Panc1 (cell line): Measurements from ENCODE around the gene KIF1A. TPM values are rescaled to one million over a fixed set of nuclear protein-coding genes. Genes with fewer than 3 reads are reported as not detected.
A peak's percentile ranks its signal among the peaks of the same experiment; 100 is the strongest.

Experiments used
- ATAC-seq: fragments of 200-7000 bp; cut with Tn5 transposase; 2 replicates; pipeline ENCODE4 v1.9.1; 2020; ENCODE audit warnings: mild to moderate bottlenecking, moderate library complexity
- BruUV-seq: library from RNA; stranded (reverse); fragments of 400-500 nt; replicated peaks from 2 replicates; lab custom pipeline; 2021; lab: Mats Ljungman, UMichigan
- CTCF ChIA-PET: fragments of 300-600 bp; sonication (Branson Sonifier 250); formaldehyde crosslinking; loops from one replicate; lab custom pipeline; 2022; ENCODE audit warnings: antibody characterized with exemption; lab: Charles Lee
- POLR2A ChIA-PET: fragments of 300-600 bp; sonication (Branson Sonifier 250); formaldehyde crosslinking; loops from one replicate; lab custom pipeline; 2022; ENCODE audit warnings: antibody characterized with exemption; lab: Charles Lee
- DNase-seq: peaks from one replicate; pipeline ENCODE4 v3.0.0-alpha.2; 2010; ENCODE audit warnings: low read depth, low spot score
- H3K27ac ChIP-seq: 2 replicates; pipeline ENCODE4 v1.5.1; 2011; ENCODE audit warnings: mild to moderate bottlenecking, low read length, inconsistent platforms
- H3K27me3 ChIP-seq: fragments of 200-500 bp; sonication (Bioruptor generic); 2 replicates; pipeline ENCODE4 v1.6.0; 2014; ENCODE audit warnings: low read length, inconsistent platforms; ENCODE audit not compliant: control insufficient read depth, insufficient read depth
- H3K36me3 ChIP-seq: fragments of 200-500 bp; sonication (Bioruptor generic); 2 replicates; pipeline ENCODE4 v1.5.1; 2014; ENCODE audit warnings: inconsistent platforms, mild to moderate bottlenecking, low read length, moderate library complexity; ENCODE audit not compliant: control insufficient read depth, insufficient read depth
- H3K4me1 ChIP-seq: 2 replicates; pipeline ENCODE4 v1.5.1; 2011; ENCODE audit warnings: inconsistent platforms, mild to moderate bottlenecking, low read length, moderate library complexity; ENCODE audit not compliant: control insufficient read depth, insufficient read depth
- H3K4me3 ChIP-seq, 2 experiments: 2 replicates each; pipeline ENCODE4 v1.5.1; 2011 to 2012; ENCODE audit warnings: low read depth in 2 of 2, low read length in 2 of 2, mild to moderate bottlenecking in 2 of 2, inconsistent platforms in 1 of 2, moderate library complexity in 1 of 2
- H3K9me3 ChIP-seq: fragments of 200-500 bp; sonication (Bioruptor generic); 2 replicates; pipeline ENCODE4 v1.5.1; 2014; ENCODE audit warnings: low read depth, mild to moderate bottlenecking, inconsistent platforms, low read length, moderate library complexity; ENCODE audit not compliant: control insufficient read depth, insufficient read depth
- POLR2AphosphoS5 ChIP-seq: IDR thresholded peaks from 2 replicates; pipeline ENCODE4 v1.6.1; 2012; ENCODE audit warnings: mild to moderate bottlenecking, low read depth, low read length, moderate library complexity
- REST ChIP-seq, 2 experiments: IDR thresholded peaks; 2 replicates each; pipeline ENCODE4 v1.6.1; 2011 to 2012; ENCODE audit warnings: low read depth in 2 of 2, control low read depth in 1 of 2, low read length in 1 of 2, mild to moderate bottlenecking in 1 of 2, moderate library complexity in 1 of 2; ENCODE audit not compliant: insufficient read depth in 1 of 2
- SIN3A ChIP-seq: IDR thresholded peaks from 2 replicates; pipeline ENCODE4 v1.6.1; 2012; ENCODE audit warnings: low read depth, mild to moderate bottlenecking, low read length, moderate library complexity, borderline replicate concordance; ENCODE audit not compliant: insufficient read depth
- TCF7L2 ChIP-seq: IDR thresholded peaks from 2 replicates; pipeline ENCODE4 v1.6.1; 2011; ENCODE audit warnings: mild to moderate bottlenecking, low read depth, low read length, inconsistent platforms
- in situ Hi-C: cut with HindIII; loops from 2 replicates; pipeline ENCODE4 v1.10.0; 2016; ENCODE audit warnings: low sequenced_read_pairs, low pct_unique_long_range_greater_than_20kb
- intact Hi-C: fragments of 100-400 bp; cut with micrococcal nuclease; formaldehyde crosslinking; loops from one replicate; pipeline ENCODE4 v1.10.0; 2022; ENCODE audit not compliant: unreplicated experiment
- total RNA-seq: library from RNA; stranded (reverse); gene quantifications from one replicate; pipeline ENCODE4 v1.2.1, GENCODE V29; 2021; ENCODE audit not compliant: unreplicated experiment
- TF ChIP-seq, protein P1 (sequence below): fragments of 450-650 bp; IDR thresholded peaks from 2 replicates; pipeline ENCODE4 v1.5.1; 2017; ENCODE audit warnings: mild to moderate bottlenecking

Gene KIF1A
- total RNA-seq, 1 experiment from 2014 or later: 132 TPM

- POLR2A ChIA-PET: no interaction called here
These were observed 115.4 kb downstream of the KIF1A start for GRCh38 chr2:240704651-240705050.

GRCh38 chr2:240703417-240704341 is 116.3 kb downstream of the KIF1A start:
- in situ Hi-C loops (no loop called here), intact Hi-C loops (no loop called here)
- Histone ChIP-seq H3K36me3 (no peaks in the 10 kb centered on the region), H3K4me1 (no peaks in the 10 kb centered on the region), H3K27me3 (no peaks in the 10 kb centered on the region), H3K27ac (no peak overlapping the region), H3K9me3 (no peaks in the 10 kb centered on the region), H3K4me3 (no peak overlapping the region)
- TF ChIP-seq, protein P1, sequence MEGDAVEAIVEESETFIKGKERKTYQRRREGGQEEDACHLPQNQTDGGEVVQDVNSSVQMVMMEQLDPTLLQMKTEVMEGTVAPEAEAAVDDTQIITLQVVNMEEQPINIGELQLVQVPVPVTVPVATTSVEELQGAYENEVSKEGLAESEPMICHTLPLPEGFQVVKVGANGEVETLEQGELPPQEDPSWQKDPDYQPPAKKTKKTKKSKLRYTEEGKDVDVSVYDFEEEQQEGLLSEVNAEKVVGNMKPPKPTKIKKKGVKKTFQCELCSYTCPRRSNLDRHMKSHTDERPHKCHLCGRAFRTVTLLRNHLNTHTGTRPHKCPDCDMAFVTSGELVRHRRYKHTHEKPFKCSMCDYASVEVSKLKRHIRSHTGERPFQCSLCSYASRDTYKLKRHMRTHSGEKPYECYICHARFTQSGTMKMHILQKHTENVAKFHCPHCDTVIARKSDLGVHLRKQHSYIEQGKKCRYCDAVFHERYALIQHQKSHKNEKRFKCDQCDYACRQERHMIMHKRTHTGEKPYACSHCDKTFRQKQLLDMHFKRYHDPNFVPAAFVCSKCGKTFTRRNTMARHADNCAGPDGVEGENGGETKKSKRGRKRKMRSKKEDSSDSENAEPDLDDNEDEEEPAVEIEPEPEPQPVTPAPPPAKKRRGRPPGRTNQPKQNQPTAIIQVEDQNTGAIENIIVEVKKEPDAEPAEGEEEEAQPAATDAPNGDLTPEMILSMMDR: no peak
- no peak for TF ChIP-seq POLR2AphosphoS5
- no peak for TF ChIP-seq REST (IDR thresholded peaks at IDR 0.05; ENCODE audit: insufficient read depth in 1 of 2, low read depth in 2 of 2, low read length in 1 of 2)
- no peak for TF ChIP-seq TCF7L2
- no peak for TF ChIP-seq SIN3A
- no peak for DNase-seq
- BruUV-seq: no TSS peak
- ChIA-PET CTCF (no interaction called here), POLR2A (no interaction called here)
- 0 out of 2 replicates have a peak, but pooled peaks have one; percentile 13 for ATAC-seq

More at GRCh38 chr2:240704651-240705050, 115.4 kb downstream of the KIF1A start:
- no peaks in the 10 kb centered on the region for H3K4me1 ChIP-seq
- TF ChIP-seq SIN3A: no peak
- no peak for TF ChIP-seq REST (IDR thresholded peaks at IDR 0.05; ENCODE audit: insufficient read depth in 1 of 2, low read depth in 2 of 2, low read length in 1 of 2)
- TF ChIP-seq TCF7L2: no peak
- TF ChIP-seq, protein P1: no peak
- TF ChIP-seq POLR2AphosphoS5: no peak
- no peaks in the 10 kb centered on the region for H3K9me3 ChIP-seq
- intact Hi-C loops (no loop called here), in situ Hi-C loops (no loop called here)
- ATAC-seq (no peak), DNase-seq (no peak)
- H3K27ac ChIP-seq: no peak overlapping the region
- no TSS peak for BruUV-seq
- H3K4me3 ChIP-seq: no peak overlapping the region
- H3K27me3 ChIP-seq: no peaks in the 10 kb centered on the region
- CTCF ChIA-PET: no interaction called here
- no peaks in the 10 kb centered on the region for H3K36me3 ChIP-seq
